Astrocyte of the cerebellum (primary cell): Measurements from ENCODE around the gene RNLS.

Experiments
- DNase-seq: peaks from one replicate; pipeline ENCODE4 v3.0.0-alpha.2; 2011; ENCODE audit warnings: low read depth
- H3K4me3 ChIP-seq: 2 replicates; pipeline ENCODE4 v1.5.1; 2011; ENCODE audit warnings: mild to moderate bottlenecking, low read depth, low read length, moderate library complexity
- CTCF ChIP-seq: IDR thresholded peaks from 2 replicates; pipeline ENCODE4 v1.5.1; 2012; ENCODE audit warnings: low read length, low read depth, moderate library complexity, mild to moderate bottlenecking; ENCODE audit errors: missing control alignments
- in situ Hi-C: cut with HindIII; loops from 2 replicates; pipeline ENCODE4 v1.10.0; 2017; ENCODE audit warnings: low sequenced_read_pairs

Gene RNLS

DNA sequence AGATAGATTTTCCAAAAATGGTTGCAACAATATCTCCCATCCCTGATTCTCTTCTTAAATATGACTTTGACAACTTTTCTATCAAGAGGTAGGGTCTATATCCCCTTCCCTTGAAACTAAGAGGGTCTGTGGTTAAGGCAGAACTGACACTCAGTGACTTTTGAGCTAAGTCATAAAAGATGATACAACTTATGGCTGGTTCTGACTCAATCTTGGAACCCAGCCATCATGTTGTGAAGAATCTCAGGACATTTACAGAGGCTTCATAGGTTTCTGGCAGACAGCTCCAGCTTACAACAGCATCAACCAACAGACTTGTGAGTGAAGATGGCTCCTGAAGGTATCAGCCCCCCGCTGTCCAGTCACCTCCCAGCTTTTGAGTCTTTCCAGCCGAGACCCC lies 203.5 kb downstream of the RNLS start:
- in situ Hi-C loops: no loop called here
- H3K4me3 ChIP-seq: no peak overlapping the region
- no peak for DNase-seq

DNA sequence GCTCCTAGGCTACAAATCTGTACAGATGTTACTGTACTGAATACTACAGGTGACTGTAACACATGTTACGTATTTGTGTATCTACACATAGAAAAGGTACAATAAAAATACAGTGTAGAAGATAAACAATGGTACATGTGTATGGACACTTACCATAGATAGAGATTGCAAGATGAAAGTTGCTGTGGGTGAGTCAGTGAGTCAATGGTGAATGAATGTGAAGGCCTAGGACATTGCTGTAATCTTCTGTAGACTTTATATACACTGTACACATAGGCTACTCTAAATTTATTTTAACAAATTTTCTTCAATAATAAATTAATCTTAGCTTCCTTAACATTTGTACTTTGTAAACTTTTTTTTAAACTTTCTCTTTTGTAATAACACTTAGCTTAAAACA lies 205.6 kb downstream of the RNLS start:
- no peak overlapping the region for H3K4me3 ChIP-seq
- no peak for TF ChIP-seq CTCF
- DNase-seq: no peak
- in situ Hi-C loops: no loop called here

More for the DNA sequence above, 203.5 kb downstream of the RNLS start:
- TF ChIP-seq CTCF: no peak

GRCh38 chr10:88374392-88375175 lies 208.5 kb downstream of the RNLS start:
- no peak for TF ChIP-seq CTCF
- DNase-seq: no peak
- no peak overlapping the region for H3K4me3 ChIP-seq
- in situ Hi-C loops: no loop called here

DNA sequence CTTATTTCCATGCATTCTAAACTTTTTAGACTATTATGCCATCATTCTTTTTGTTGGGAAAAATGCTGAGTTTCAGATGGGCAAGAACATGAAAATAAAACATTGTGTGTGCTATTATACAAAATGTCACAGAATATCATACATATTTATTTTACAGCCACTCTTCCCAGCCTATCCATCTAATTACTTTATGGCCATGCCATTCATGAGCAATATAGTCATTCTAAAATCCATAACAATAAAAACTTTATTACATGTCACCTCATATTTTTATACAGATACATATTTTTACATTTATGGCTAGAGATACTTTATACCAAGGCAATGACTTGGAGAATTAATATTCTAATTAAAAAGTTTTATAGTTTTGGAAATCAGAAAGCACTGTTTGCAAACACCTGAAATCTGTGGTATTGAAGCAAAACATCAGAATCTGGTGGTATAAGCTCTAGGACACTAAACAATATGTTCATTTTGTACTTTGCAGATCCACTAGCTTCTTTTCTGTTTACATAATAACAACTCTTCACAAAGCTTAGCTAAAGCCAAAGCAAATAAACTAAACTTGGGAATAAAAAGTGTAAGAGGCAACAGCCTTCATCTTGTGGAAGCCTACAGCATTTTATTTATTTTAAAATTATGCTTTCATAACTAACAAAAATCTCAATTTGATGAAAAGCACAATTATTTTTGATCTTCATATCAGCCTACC lies 210.1 kb downstream of the RNLS start:
- DNase-seq: no peak
- H3K4me3 ChIP-seq: no peak overlapping the region
- no peak for TF ChIP-seq CTCF
- in situ Hi-C loops: no loop called here

- no peak overlapping the region for H3K4me3 ChIP-seq
- TF ChIP-seq CTCF: no peak
- DNase-seq: no peak
- in situ Hi-C loops: no loop called here
These were observed 210.9 kb downstream of the RNLS start for GRCh38 chr10:88372051-88372715.

DNA sequence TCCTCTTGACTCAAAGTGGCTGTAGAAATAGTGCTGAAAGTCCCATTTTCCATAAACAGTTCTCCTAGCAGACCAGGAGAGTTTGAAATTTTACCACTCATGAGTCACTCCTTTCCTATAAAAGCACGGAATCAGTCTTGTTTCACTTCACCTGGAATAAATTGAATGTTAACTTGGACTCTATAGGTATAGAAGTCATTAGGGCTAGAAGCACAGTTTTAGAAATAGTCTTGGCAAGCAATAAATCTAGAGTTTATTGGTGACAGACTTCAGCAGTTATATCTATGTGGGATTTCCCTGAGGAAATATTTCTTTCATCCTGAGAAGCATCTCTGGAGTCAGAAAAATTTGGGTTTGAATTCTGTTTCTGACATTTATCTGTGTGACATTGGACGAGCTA lies 212.4 kb downstream of the RNLS start:
- no peak for DNase-seq
- in situ Hi-C loops: no loop called here
- no peak for TF ChIP-seq CTCF
- no peak overlapping the region for H3K4me3 ChIP-seq
